Upper lobe of left lung (tissue), 6 donors: ENCODE results near the gene PTPRM. TPM values are rescaled to one million over a fixed set of nuclear protein-coding genes. Genes with fewer than 3 reads are reported as not detected.

ENCODE experiments used
- ATAC-seq, 2 donors: fragments of 200-7000 bp; cut with Tn5 transposase; one replicate each; pipeline ENCODE4 v1.9.1; 2022; ENCODE audit warnings: mild to moderate bottlenecking in 2 of 2, moderate library complexity in 2 of 2; ENCODE audit not compliant: low FRiP score in 2 of 2
- DNase-seq, 2 donors: peaks; one replicate each; pipeline ENCODE4 v3.0.0-alpha.2; 2019 to 2020
- H3K27ac ChIP-seq, 4 donors: fragments of 200-600 bp; sonication (generic); one replicate each; pipeline ENCODE4 v1.5.1; 2016 to 2019
- H3K27me3 ChIP-seq, 4 donors: fragments of 200-600 bp; sonication (generic); one replicate each; pipeline ENCODE4 v1.5.1; 2017 to 2019
- H3K36me3 ChIP-seq, 4 donors: fragments of 200-600 bp; sonication (generic); one replicate each; pipeline ENCODE4 v1.5.1; 2016 to 2019
- H3K4me1 ChIP-seq, 4 donors: fragments of 200-600 bp; sonication (generic); one replicate each; pipeline ENCODE4 v1.5.1; 2018 to 2019
- H3K4me3 ChIP-seq, 4 donors: fragments of 200-600 bp; sonication (generic); one replicate each; pipeline ENCODE4 v1.5.1; 2017 to 2019; ENCODE audit warnings: mild to moderate bottlenecking in 2 of 4, moderate library complexity in 1 of 4
- H3K9me3 ChIP-seq, 4 donors: fragments of 200-600 bp; sonication (generic); one replicate each; pipeline ENCODE4 v1.5.1; 2018 to 2019
- CTCF ChIP-seq, 6 experiments: fragments of 450-650 bp in 4 of 6; fragments of 200-600 bp in 2 of 6; sonication (generic) in 2 of 6; IDR thresholded peaks; one replicate each; pipeline ENCODE4 v1.5.1; 2016 to 2019; ENCODE audit warnings: antibody characterized with exemption in 6 of 6
- EP300 ChIP-seq, 4 donors: sonication (generic); formaldehyde crosslinking; IDR thresholded peaks; one replicate each; pipeline ENCODE4 v1.5.1; 2017; ENCODE audit warnings: antibody characterized with exemption in 4 of 4, control low read depth in 2 of 4
- POLR2A ChIP-seq, 4 donors: fragments of 450-650 bp; IDR thresholded peaks; one replicate each; pipeline ENCODE4 v1.5.1; 2016 to 2017; ENCODE audit warnings: antibody characterized with exemption in 4 of 4, mild to moderate bottlenecking in 2 of 4
- POLR2AphosphoS5 ChIP-seq, 2 donors: sonication (generic); formaldehyde crosslinking; IDR thresholded peaks; one replicate each; pipeline ENCODE4 v1.5.1; 2017; ENCODE audit warnings: antibody characterized with exemption in 2 of 2
- WGBS, 2 donors: methylation state at CpG; one replicate each; pipeline ENCODE4 v1.1.5; 2017 to 2018; 5-methylcytosine and 5-hydroxymethylcytosine counted together
- total RNA-seq, 6 donors: library from RNA; depleted of rRNA in 4 of 6; stranded (reverse); fragments of >200 nt in 4 of 6; gene quantifications; one replicate each; pipeline versions ENCODE4 v1.1.0 to v1.2.1, GENCODE V29; 2016 to 2021
- donor health status: DM: no; HTN: no; CAD: no; lungs with moderate emphysema.
- donor health status: DM: no; HTN: yes; CAD: no; lungs with severe emphysema.

Gene PTPRM
- total RNA-seq, 6 donors from 2014 or later = 82.0 to 201 (median 154) TPM

DNA sequence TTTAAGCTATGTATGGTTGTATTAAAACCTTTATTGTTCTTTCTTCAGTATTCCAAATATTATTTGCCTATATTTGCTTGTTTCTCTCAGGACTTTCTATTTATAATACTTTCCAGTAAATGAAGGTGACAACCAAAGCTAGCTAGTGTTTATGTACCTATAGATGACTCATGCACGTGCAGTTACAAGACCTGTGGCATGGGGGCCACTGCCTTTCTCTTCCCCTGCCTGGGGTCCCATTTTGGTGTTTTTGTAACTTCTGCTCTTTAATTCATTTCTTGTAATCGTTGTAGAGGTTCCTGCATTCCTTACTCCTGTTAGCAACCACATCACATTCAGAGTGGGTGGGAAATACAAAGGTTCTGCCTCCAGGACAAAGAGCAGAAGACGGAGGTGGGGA, 364.6 kb downstream of the PTPRM start:
- WGBS, 2 donors = 74 to 86% methylated on average over 3 of the region's 3 CpGs
- TF ChIP-seq EP300 (IDR thresholded peaks at IDR 0.05) (no peak), POLR2A (IDR thresholded peaks at IDR 0.05) (no peak), CTCF (IDR thresholded peaks at IDR 0.05) (no peak), POLR2AphosphoS5 (IDR thresholded peaks at IDR 0.05) (no peak)
- ATAC-seq = no peak
- Histone ChIP-seq H3K4me1 (peaks cover 0 to 3% (median 0%) of the 10 kb centered on the region in 4 donors), H3K27me3 (no peaks in the 10 kb centered on the region), H3K9me3 (no peaks in the 10 kb centered on the region), H3K4me3 (no peak overlapping the region), H3K36me3 (peaks cover 0 to 1% (median 0%) of the 10 kb centered on the region in 4 donors), H3K27ac (no peak overlapping the region)
- DNase-seq = no peak

- ATAC-seq (no peak), DNase-seq (peak in 1 of 2 donors; percentile 70)
- TF ChIP-seq POLR2AphosphoS5 (IDR thresholded peaks at IDR 0.05) = no peak
- no peak for TF ChIP-seq EP300 (IDR thresholded peaks at IDR 0.05)
- TF ChIP-seq POLR2A (IDR thresholded peaks at IDR 0.05) = no peak
- no peak for TF ChIP-seq CTCF (IDR thresholded peaks at IDR 0.05)
- 87 to 96% methylated on average over 11 to 13 of the region's 13 CpGs for WGBS, 2 donors
- H3K27ac ChIP-seq = no peak overlapping the region
- no peak overlapping the region for H3K4me3 ChIP-seq
- peaks cover 0 to 6% (median 2%) of the 10 kb centered on the region in 4 donors for H3K4me1 ChIP-seq
- H3K27me3 ChIP-seq = no peaks in the 10 kb centered on the region
- H3K9me3 ChIP-seq = no peaks in the 10 kb centered on the region
- H3K36me3 ChIP-seq = peaks cover 0 to 3% (median 0%) of the 10 kb centered on the region in 4 donors
Measured at GRCh38 chr18:7937268-7937667, 370.2 kb downstream of the PTPRM start.

GRCh38 chr18:7939521-7939920, 372.4 kb downstream of the PTPRM start:
- DNase-seq (no peak), ATAC-seq (no peak)
- Histone ChIP-seq H3K27ac (no peak overlapping the region), H3K36me3 (peaks cover 0 to 3% (median 0%) of the 10 kb centered on the region in 4 donors), H3K9me3 (no peaks in the 10 kb centered on the region), H3K27me3 (no peaks in the 10 kb centered on the region), H3K4me3 (no peak overlapping the region), H3K4me1 (peaks cover 0 to 6% (median 2%) of the 10 kb centered on the region in 4 donors)
- no peak for TF ChIP-seq POLR2A (IDR thresholded peaks at IDR 0.05)
- TF ChIP-seq EP300 (IDR thresholded peaks at IDR 0.05) = no peak
- no peak for TF ChIP-seq CTCF (IDR thresholded peaks at IDR 0.05)
- WGBS, 2 donors = 92 to 93% methylated on average over 5 of the region's 5 CpGs

- H3K36me3 ChIP-seq = peaks cover 0 to 3% (median 0%) of the 10 kb centered on the region in 4 donors
- H3K27ac ChIP-seq = no peak overlapping the region
- peaks cover 2 to 7% (median 3%) of the 10 kb centered on the region in 4 donors for H3K4me1 ChIP-seq
- no peak overlapping the region for H3K4me3 ChIP-seq
- no peak for DNase-seq
- no peaks in the 10 kb centered on the region for H3K27me3 ChIP-seq
- WGBS, 2 donors = 74 to 89% methylated on average over 5 of the region's 5 CpGs
- ATAC-seq = no peak
- TF ChIP-seq CTCF (IDR thresholded peaks at IDR 0.05) (no peak), POLR2AphosphoS5 (IDR thresholded peaks at IDR 0.05) (no peak), POLR2A (IDR thresholded peaks at IDR 0.05) (no peak), EP300 (IDR thresholded peaks at IDR 0.05) (no peak)
- H3K9me3 ChIP-seq = no peaks in the 10 kb centered on the region
Measured at GRCh38 chr18:7940379-7940778, 373.3 kb downstream of the PTPRM start.

- WGBS, 2 donors = 90 to 91% methylated on average over 4 of the region's 4 CpGs
- no peak overlapping the region for H3K27ac ChIP-seq
Measured at GRCh38 chr18:7940971-7941370, 373.9 kb downstream of the PTPRM start.

More at GRCh38 chr18:7940971-7941370, 373.9 kb downstream of the PTPRM start:
- H3K9me3 ChIP-seq = no peaks in the 10 kb centered on the region
- no peaks in the 10 kb centered on the region for H3K27me3 ChIP-seq
- peaks cover 0 to 3% (median 0%) of the 10 kb centered on the region in 4 donors for H3K36me3 ChIP-seq
- H3K4me3 ChIP-seq = no peak overlapping the region
- ATAC-seq = no peak
- TF ChIP-seq EP300 (IDR thresholded peaks at IDR 0.05) (no peak), POLR2A (IDR thresholded peaks at IDR 0.05) (no peak), POLR2AphosphoS5 (IDR thresholded peaks at IDR 0.05) (no peak), CTCF (IDR thresholded peaks at IDR 0.05) (no peak)
- H3K4me1 ChIP-seq = peaks cover 8 to 13% (median 9%) of the 10 kb centered on the region in 4 donors
- no peak for DNase-seq
